GM23338 (cell line): ENCODE measurements around the gene ELOVL2. TPM values are rescaled to one million over a fixed set of nuclear protein-coding genes. Genes with fewer than 3 reads are reported as not detected.

ENCODE experiments used
- ATAC-seq: fragments of 200-7000 bp; cut with Tn5 transposase; 3 replicates; pipeline ENCODE4 v1.9.1; 2020
- DNase-seq: peaks from one replicate; pipeline ENCODE4 v3.0.0-alpha.2; 2015; ENCODE audit warnings: low spot score
- H2AFZ ChIP-seq: fragments of 200-600 bp; sonication (generic); 2 replicates; pipeline ENCODE4 v1.8.0; 2016; ENCODE audit warnings: antibody characterized with exemption, mild to moderate bottlenecking, moderate library complexity
- H3F3A ChIP-seq: fragments of 200-600 bp; sonication (generic); replicated peaks from 2 replicates; pipeline ENCODE4 v1.8.0; 2017; ENCODE audit warnings: antibody characterized with exemption, mixed run types, low read depth
- H3K27ac ChIP-seq: fragments of 200-600 bp; sonication (generic); 2 replicates; pipeline ENCODE4 v1.6.1; 2016; ENCODE audit warnings: low read depth
- H3K27me3 ChIP-seq: fragments of 200-600 bp; sonication (generic); 2 replicates; pipeline ENCODE4 v1.8.0; 2016; ENCODE audit warnings: mild to moderate bottlenecking, mixed run types, moderate library complexity; ENCODE audit not compliant: insufficient read depth
- H3K36me3 ChIP-seq: fragments of 200-600 bp; sonication (generic); 2 replicates; pipeline ENCODE4 v1.8.0; 2016; ENCODE audit warnings: mild to moderate bottlenecking; ENCODE audit not compliant: insufficient read depth
- H3K4me1 ChIP-seq: fragments of 200-600 bp; sonication (generic); 2 replicates; pipeline ENCODE4 v1.8.0; 2016; ENCODE audit warnings: mild to moderate bottlenecking, moderate library complexity; ENCODE audit not compliant: insufficient read depth
- H3K4me2 ChIP-seq: fragments of 200-600 bp; sonication (generic); 2 replicates; pipeline ENCODE4 v1.7.1; 2017; ENCODE audit warnings: mixed run types
- H3K4me3 ChIP-seq: fragments of 200-600 bp; sonication (generic); 2 replicates; pipeline ENCODE4 v1.6.1; 2016; ENCODE audit warnings: mixed run types
- H3K79me2 ChIP-seq: fragments of 200-600 bp; sonication (generic); replicated peaks from 2 replicates; pipeline ENCODE4 v1.8.0; 2017; ENCODE audit warnings: mild to moderate bottlenecking; ENCODE audit not compliant: insufficient read depth
- H3K9me2 ChIP-seq: fragments of 200-600 bp; sonication (generic); 2 replicates; pipeline ENCODE4 v1.8.0; 2017; ENCODE audit not compliant: insufficient read depth
- H4K20me1 ChIP-seq: fragments of 200-600 bp; sonication (generic); replicated peaks from 2 replicates; pipeline ENCODE4 v1.8.0; 2017; ENCODE audit warnings: mild to moderate bottlenecking; ENCODE audit not compliant: insufficient read depth
- H3K27ac Mint-ChIP-seq: 2 replicates; pipeline ENCODE4 v1.8.0; 2020; ENCODE audit warnings: inconsistent platforms, mild to moderate bottlenecking, moderate library complexity, mixed read lengths
- H3K27me3 Mint-ChIP-seq: 3 replicates; pipeline ENCODE4 v1.8.0; 2022; ENCODE audit warnings: low read depth, mild to moderate bottlenecking, moderate library complexity, mixed read lengths, inconsistent platforms; ENCODE audit not compliant: insufficient read depth, poor library complexity
- H3K36me3 Mint-ChIP-seq: 3 replicates; pipeline ENCODE4 v1.8.0; 2021; ENCODE audit warnings: low read depth, mild to moderate bottlenecking, inconsistent platforms, moderate library complexity, mixed read lengths
- H3K4me1 Mint-ChIP-seq: 3 replicates; pipeline ENCODE4 v1.8.0; 2020; ENCODE audit warnings: mild to moderate bottlenecking, inconsistent platforms, mixed read lengths
- H3K4me3 Mint-ChIP-seq: 3 replicates; pipeline ENCODE4 v1.8.0; 2021; ENCODE audit warnings: moderate library complexity, mild to moderate bottlenecking, inconsistent platforms, mixed read lengths
- H3K9me3 Mint-ChIP-seq: 3 replicates; pipeline ENCODE4 v1.8.0; 2020; ENCODE audit warnings: moderate library complexity, mild to moderate bottlenecking, inconsistent platforms, mixed read lengths
- EZH2 ChIP-seq: fragments of 200-600 bp; sonication (generic); IDR thresholded peaks from one replicate; pipeline ENCODE4 v1.8.0; 2017; ENCODE audit warnings: antibody characterized with exemption, mild to moderate bottlenecking, low read depth; ENCODE audit not compliant: unreplicated experiment
- EZH2phosphoT487 ChIP-seq: fragments of 200-600 bp; sonication (generic); IDR thresholded peaks from one replicate; pipeline ENCODE4 v1.8.1; 2018; ENCODE audit warnings: antibody characterized with exemption; ENCODE audit not compliant: unreplicated experiment
- JUNB ChIP-seq: IDR thresholded peaks from one replicate; pipeline ENCODE4 v1.6.1; 2016; ENCODE audit warnings: antibody characterized with exemption; ENCODE audit not compliant: unreplicated experiment
- NANOG ChIP-seq: IDR thresholded peaks from 2 replicates; pipeline ENCODE4 v1.6.1; 2016; ENCODE audit warnings: antibody characterized with exemption, borderline replicate concordance
- ZNF114 ChIP-seq: fragments of 250-450 bp; sonication (Bioruptor Pico); IDR thresholded peaks from 2 replicates; pipeline ENCODE4 v1.5.0; 2020; ENCODE audit warnings: mild to moderate bottlenecking, moderate library complexity
- ZNF331 ChIP-seq: fragments of 250-450 bp; sonication (Bioruptor Pico); IDR thresholded peaks from 2 replicates; pipeline ENCODE4 v1.5.0; 2020; ENCODE audit warnings: low read depth, mild to moderate bottlenecking, moderate library complexity
- polyA plus RNA-seq: library from polyadenylated mRNA; unstranded; fragments of >200 nt; fragmentation: Nextera tagmentation; extraction: Ambion mirVana; gene quantifications from 2 replicates; pipeline ENCODE4 v1.2.1, GENCODE V29; 2016
- total RNA-seq: library from RNA; depleted of rRNA; stranded (reverse); fragments of >200 nt; shearing (Covaris generic); gene quantifications from 2 replicates; pipeline ENCODE4 v1.2.3, GENCODE V29; 2014
- TF ChIP-seq, protein P1 (sequence below), 2 experiments: fragments of 200-600 bp in 1 of 2; sonication (generic) in 1 of 2; conservative IDR thresholded peaks; 2 replicates each; pipeline versions ENCODE4 v1.5.1 to v1.6.1; 2016 to 2017; ENCODE audit warnings: antibody characterized with exemption in 2 of 2, low read depth in 2 of 2, mild to moderate bottlenecking in 2 of 2, moderate library complexity in 1 of 2
- TF ChIP-seq, protein P2 (sequence below): IDR thresholded peaks from 2 replicates; pipeline ENCODE4 v1.6.1; 2016; ENCODE audit warnings: antibody characterized with exemption
- TF ChIP-seq, protein P3 (sequence below): IDR thresholded peaks from one replicate; pipeline ENCODE4 v1.6.1; 2018; ENCODE audit warnings: antibody characterized with exemption; ENCODE audit not compliant: unreplicated experiment

The ELOVL2 gene
- total and polyA plus RNA-seq, 2 experiments from 2014 or later, result 1.2 to 1.6 TPM

DNA sequence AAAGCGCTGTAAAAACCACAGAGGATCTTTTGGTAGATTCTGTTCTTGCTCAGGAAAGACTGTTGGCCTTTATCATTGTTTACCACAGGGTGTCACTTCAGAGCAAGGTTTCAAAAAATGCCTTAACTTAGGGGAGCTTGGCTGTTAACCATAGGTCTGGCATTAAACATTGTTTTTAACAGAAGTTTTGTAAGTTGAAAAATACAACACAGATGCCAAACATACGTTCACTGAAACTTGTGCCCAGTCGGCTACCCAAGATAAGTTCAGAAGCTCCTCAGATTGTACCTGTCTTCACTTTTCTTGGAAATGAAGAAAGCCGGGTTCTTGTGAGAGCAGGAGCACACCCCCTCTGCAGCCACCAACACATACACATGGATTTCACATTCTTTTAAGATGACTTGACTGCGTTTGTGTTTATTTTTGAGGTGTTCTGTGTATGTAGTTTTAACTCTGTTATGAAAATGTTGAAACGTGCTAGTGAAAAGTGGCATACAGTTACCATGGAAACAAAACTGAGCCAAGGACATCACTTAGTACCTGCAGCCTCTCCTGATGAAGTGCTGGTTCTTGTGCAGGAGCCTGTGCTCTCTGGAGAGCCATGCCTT, 92.3 kb downstream of the ELOVL2 start:
- Histone ChIP-seq H3K79me2 (no peaks in the 10 kb centered on the region), H3K4me1 (no peaks in the 10 kb centered on the region), H3K4me3 (no peak overlapping the region), H3K9me2 (no peaks in the 10 kb centered on the region), H3K27me3 (no peaks in the 10 kb centered on the region), H3K36me3 (no peaks in the 10 kb centered on the region), H3K27ac (no peak overlapping the region), H4K20me1 (no peaks in the 10 kb centered on the region), H2AFZ (no peak overlapping the region), H3F3A (no peaks in the 10 kb centered on the region), H3K4me2 (no peak overlapping the region)
- TF ChIP-seq, protein P1, sequence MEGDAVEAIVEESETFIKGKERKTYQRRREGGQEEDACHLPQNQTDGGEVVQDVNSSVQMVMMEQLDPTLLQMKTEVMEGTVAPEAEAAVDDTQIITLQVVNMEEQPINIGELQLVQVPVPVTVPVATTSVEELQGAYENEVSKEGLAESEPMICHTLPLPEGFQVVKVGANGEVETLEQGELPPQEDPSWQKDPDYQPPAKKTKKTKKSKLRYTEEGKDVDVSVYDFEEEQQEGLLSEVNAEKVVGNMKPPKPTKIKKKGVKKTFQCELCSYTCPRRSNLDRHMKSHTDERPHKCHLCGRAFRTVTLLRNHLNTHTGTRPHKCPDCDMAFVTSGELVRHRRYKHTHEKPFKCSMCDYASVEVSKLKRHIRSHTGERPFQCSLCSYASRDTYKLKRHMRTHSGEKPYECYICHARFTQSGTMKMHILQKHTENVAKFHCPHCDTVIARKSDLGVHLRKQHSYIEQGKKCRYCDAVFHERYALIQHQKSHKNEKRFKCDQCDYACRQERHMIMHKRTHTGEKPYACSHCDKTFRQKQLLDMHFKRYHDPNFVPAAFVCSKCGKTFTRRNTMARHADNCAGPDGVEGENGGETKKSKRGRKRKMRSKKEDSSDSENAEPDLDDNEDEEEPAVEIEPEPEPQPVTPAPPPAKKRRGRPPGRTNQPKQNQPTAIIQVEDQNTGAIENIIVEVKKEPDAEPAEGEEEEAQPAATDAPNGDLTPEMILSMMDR (conservative IDR thresholded peaks at IDR 0.05; ENCODE audit: low read depth in 2 of 2), result peak; percentile 63 to 77
- TF ChIP-seq, protein P2, sequence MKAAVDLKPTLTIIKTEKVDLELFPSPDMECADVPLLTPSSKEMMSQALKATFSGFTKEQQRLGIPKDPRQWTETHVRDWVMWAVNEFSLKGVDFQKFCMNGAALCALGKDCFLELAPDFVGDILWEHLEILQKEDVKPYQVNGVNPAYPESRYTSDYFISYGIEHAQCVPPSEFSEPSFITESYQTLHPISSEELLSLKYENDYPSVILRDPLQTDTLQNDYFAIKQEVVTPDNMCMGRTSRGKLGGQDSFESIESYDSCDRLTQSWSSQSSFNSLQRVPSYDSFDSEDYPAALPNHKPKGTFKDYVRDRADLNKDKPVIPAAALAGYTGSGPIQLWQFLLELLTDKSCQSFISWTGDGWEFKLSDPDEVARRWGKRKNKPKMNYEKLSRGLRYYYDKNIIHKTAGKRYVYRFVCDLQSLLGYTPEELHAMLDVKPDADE, result no peak
- Mint-ChIP-seq H3K9me3 (no peaks in the 10 kb centered on the region), H3K27ac (no peak overlapping the region), H3K36me3 (no peaks in the 10 kb centered on the region), H3K4me3 (no peak overlapping the region), H3K4me1 (no peaks in the 10 kb centered on the region), H3K27me3 (peaks cover 7% of the 10 kb centered on the region)
- peak; percentile 69 for DNase-seq
- peak; percentile 65 for ATAC-seq

DNA sequence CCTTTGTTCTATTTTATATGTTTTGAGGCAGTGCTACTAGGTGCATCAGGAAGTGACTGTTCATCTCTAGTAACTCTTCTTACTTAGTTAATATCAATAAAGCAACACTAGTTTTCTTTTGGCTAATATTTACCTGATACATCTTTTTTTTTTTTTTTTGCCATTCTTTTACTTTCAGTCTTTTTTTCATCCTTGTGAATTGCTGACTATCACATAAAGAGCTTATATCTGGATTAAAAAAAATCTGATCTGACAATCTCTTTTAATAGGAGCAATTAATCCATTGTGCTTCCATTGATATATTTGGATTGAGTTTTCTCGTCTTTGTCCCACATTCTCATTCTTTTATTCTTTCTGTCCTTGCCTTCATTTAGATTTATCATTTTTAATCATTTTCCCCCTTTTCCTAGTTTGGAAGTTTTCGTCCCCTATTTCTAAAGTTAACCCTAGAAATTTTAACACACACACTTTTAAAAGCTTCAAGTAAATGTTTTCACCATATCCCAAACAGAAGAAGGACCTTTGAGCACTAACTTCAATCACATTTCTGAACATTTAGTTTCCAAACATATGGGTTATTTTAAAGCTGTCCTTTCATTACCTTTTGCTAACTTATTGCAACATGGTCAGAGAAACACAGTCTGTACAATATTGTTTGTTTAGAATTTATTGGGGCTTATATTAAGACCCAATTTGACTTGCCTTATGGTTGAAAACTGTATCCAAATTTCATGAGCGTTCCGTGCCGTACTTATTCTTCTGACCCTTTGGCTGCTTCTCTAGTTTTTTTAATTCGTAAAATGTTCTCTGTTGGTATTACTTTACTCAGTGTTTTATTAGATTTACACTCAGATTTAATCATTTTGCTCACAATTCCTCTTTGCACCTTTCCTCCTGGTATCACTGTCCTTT, 94.3 kb downstream of the ELOVL2 start:
- H3K9me2 ChIP-seq, result no peaks in the 10 kb centered on the region
- no peak for DNase-seq
- H3K4me2 ChIP-seq, result no peak overlapping the region
- Mint-ChIP-seq H3K4me1 (no peaks in the 10 kb centered on the region), H3K27ac (no peak overlapping the region; the same call in 1 of the 2 replicates), H3K27me3 (peaks cover 3% of the 10 kb centered on the region), H3K4me3 (no peak overlapping the region), H3K36me3 (no peaks in the 10 kb centered on the region), H3K9me3 (no peaks in the 10 kb centered on the region)
- no peaks in the 10 kb centered on the region for H3K4me1 ChIP-seq
- no peaks in the 10 kb centered on the region for H3K27me3 ChIP-seq
- no peaks in the 10 kb centered on the region for H3F3A ChIP-seq
- H3K4me3 ChIP-seq, result no peak overlapping the region
- no peak for ATAC-seq
- H2AFZ ChIP-seq, result no peak overlapping the region
- TF ChIP-seq, protein P1 (conservative IDR thresholded peaks at IDR 0.05; ENCODE audit: low read depth in 2 of 2), result no peak
- TF ChIP-seq EZH2phosphoT487 (no peak), ZNF331 (no peak), NANOG (no peak), JUNB (no peak), ZNF114 (no peak), EZH2 (no peak)
- TF ChIP-seq, protein P3, sequence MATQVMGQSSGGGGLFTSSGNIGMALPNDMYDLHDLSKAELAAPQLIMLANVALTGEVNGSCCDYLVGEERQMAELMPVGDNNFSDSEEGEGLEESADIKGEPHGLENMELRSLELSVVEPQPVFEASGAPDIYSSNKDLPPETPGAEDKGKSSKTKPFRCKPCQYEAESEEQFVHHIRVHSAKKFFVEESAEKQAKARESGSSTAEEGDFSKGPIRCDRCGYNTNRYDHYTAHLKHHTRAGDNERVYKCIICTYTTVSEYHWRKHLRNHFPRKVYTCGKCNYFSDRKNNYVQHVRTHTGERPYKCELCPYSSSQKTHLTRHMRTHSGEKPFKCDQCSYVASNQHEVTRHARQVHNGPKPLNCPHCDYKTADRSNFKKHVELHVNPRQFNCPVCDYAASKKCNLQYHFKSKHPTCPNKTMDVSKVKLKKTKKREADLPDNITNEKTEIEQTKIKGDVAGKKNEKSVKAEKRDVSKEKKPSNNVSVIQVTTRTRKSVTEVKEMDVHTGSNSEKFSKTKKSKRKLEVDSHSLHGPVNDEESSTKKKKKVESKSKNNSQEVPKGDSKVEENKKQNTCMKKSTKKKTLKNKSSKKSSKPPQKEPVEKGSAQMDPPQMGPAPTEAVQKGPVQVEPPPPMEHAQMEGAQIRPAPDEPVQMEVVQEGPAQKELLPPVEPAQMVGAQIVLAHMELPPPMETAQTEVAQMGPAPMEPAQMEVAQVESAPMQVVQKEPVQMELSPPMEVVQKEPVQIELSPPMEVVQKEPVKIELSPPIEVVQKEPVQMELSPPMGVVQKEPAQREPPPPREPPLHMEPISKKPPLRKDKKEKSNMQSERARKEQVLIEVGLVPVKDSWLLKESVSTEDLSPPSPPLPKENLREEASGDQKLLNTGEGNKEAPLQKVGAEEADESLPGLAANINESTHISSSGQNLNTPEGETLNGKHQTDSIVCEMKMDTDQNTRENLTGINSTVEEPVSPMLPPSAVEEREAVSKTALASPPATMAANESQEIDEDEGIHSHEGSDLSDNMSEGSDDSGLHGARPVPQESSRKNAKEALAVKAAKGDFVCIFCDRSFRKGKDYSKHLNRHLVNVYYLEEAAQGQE, result no peak
- H3K27ac ChIP-seq, result no peak overlapping the region
- no peaks in the 10 kb centered on the region for H3K79me2 ChIP-seq
- no peaks in the 10 kb centered on the region for H4K20me1 ChIP-seq
- H3K36me3 ChIP-seq, result no peaks in the 10 kb centered on the region
